Heart left ventricle (tissue), 16 donors: ENCODE measurements around the gene MTIF3. TPM values are rescaled to one million over a fixed set of nuclear protein-coding genes. Genes with fewer than 3 reads are reported as not detected.
A peak's percentile ranks its signal among the peaks of the same experiment; 100 is the strongest.

Experiments used
- ATAC-seq, 4 donors: fragments of 200-7000 bp; cut with Tn5 transposase; one replicate each; pipeline ENCODE4 v1.9.1; 2020 to 2022; ENCODE audit warnings: moderate library complexity in 4 of 4, mild to moderate bottlenecking in 3 of 4, moderate number of reproducible peaks in 1 of 4
- DNase-seq, 5 donors: peaks; one replicate each; pipeline ENCODE4 v3.0.0-alpha.2; 2020
- H3K27ac ChIP-seq, 12 donors: fragments of 200-600 bp; sonication (generic) in 4 of 12; one replicate each; pipeline versions ENCODE4 v1.5.0 to v1.8.0; 2016 to 2022; ENCODE audit warnings: mild to moderate bottlenecking in 2 of 12
- H3K27me3 ChIP-seq, 9 donors: fragments of 200-600 bp; sonication (generic) in 2 of 9; one replicate each; pipeline versions ENCODE4 v1.5.1 to v1.8.0; 2016 to 2022; ENCODE audit warnings: mild to moderate bottlenecking in 3 of 9
- H3K36me3 ChIP-seq, 9 donors: fragments of 200-600 bp; sonication (generic) in 2 of 9; one replicate each; pipeline versions ENCODE4 v1.5.0 to v1.8.0; 2018 to 2022; ENCODE audit warnings: mild to moderate bottlenecking in 2 of 9
- H3K4me1 ChIP-seq, 12 donors: fragments of 200-600 bp; sonication (generic) in 4 of 12; one replicate each; pipeline versions ENCODE4 v1.5.0 to v1.8.0; 2016 to 2022; ENCODE audit warnings: mild to moderate bottlenecking in 3 of 12
- H3K4me3 ChIP-seq, 12 donors: fragments of 200-600 bp; sonication (generic) in 4 of 12; one replicate each; pipeline versions ENCODE4 v1.5.0 to v1.8.0; 2017 to 2022; ENCODE audit warnings: mild to moderate bottlenecking in 9 of 12, moderate library complexity in 4 of 12
- H3K9me3 ChIP-seq, 12 donors: fragments of 200-600 bp; sonication (generic) in 4 of 12; one replicate each; pipeline versions ENCODE4 v1.5.0 to v1.8.0; 2016 to 2022; ENCODE audit warnings: mild to moderate bottlenecking in 1 of 12
- POLR2A ChIP-seq, 2 donors: fragments of 450-650 bp; IDR thresholded peaks; one replicate each; pipeline ENCODE4 v1.6.1; 2017; ENCODE audit warnings: antibody characterized with exemption in 2 of 2, mild to moderate bottlenecking in 2 of 2, moderate library complexity in 2 of 2
- WGBS, 4 donors: extraction: QIAGEN DNeasy Blood & Tissue Kit in 2 of 4; methylation state at CpG; one replicate each; pipeline versions ENCODE4 v1.1.5 to v1.1.7; 2013 to 2018; 5-methylcytosine and 5-hydroxymethylcytosine counted together
- intact Hi-C, 10 donors: fragments of 100-400 bp; cut with DNase I; formaldehyde crosslinking; loops; one replicate each; pipeline versions ENCODE4 v1.11.1 to v1.14.2; 2022
- polyA plus RNA-seq, 2 donors: library from polyadenylated mRNA; stranded (reverse); fragments of 200-250 nt; gene quantifications; one replicate each; pipeline ENCODE4 v1.2.3, GENCODE V29; 2013
- total RNA-seq, 9 donors: library from RNA; depleted of rRNA in 2 of 9; stranded (reverse); fragments of >200 nt in 2 of 9; fragmentation: NEBNext Ultra II Directional in 3 of 9; extraction: Animal tissue kit (Norgen Biotek cat#: 25700) in 3 of 9; gene quantifications; one replicate each; pipeline versions ENCODE4 v1.1.0 to v1.2.4, GENCODE V29; 2016 to 2023
- TF ChIP-seq, protein P1 (sequence below), 12 donors: fragments of 200-600 bp; sonication (generic) in 4 of 12; IDR thresholded peaks; one replicate each; pipeline versions ENCODE4 v1.5.0 to v1.8.0; 2018 to 2022; ENCODE audit warnings: antibody characterized with exemption in 12 of 12, mild to moderate bottlenecking in 5 of 12
- donor health status: ischemic (EF 13 %, LVEDD 7.1; RV severe dilation, severe dysfunction).
- donor health status: healthy with polysubstance abuse.
- donor health status: DM: no; HTN: yes; CAD: no.
- donor health status: DM: no; HTN: no; CAD: no.
- donor health status: ischemic (EF 25% LVEDD 6.9; RV normal size, moderate dysfunction).
- donor health status: ischemic (EF 25% LVEDD 5.7; RV mildly dilated, moderate dysfunction).
- donor health status: healthy.
- donor health status: DM: yes; HTN: yes; CAD: no.
- donor health status: ischemic (EF 35%, LVEDD 5.7; RV mildly dilated, moderate dysfunction).
- donor health status: nonischemic (EF 11% LVEDD 7.7; RV severe dilation, severe dysfunction).
- donor health status: DM: yes; HTN: yes; CAD: no.
- donor health status: PGD.
- donor health status: ischemic (EF 29% LVEDD 5.4; RV normal size, mild dysfunction).
- donor health status: nonischemic (EF 23%, LVEDD 6.1; RV moderate dilation, normal function).

The MTIF3 gene
- total and polyA plus RNA-seq, 11 donors, result 101 to 257 (median 136) TPM

DNA sequence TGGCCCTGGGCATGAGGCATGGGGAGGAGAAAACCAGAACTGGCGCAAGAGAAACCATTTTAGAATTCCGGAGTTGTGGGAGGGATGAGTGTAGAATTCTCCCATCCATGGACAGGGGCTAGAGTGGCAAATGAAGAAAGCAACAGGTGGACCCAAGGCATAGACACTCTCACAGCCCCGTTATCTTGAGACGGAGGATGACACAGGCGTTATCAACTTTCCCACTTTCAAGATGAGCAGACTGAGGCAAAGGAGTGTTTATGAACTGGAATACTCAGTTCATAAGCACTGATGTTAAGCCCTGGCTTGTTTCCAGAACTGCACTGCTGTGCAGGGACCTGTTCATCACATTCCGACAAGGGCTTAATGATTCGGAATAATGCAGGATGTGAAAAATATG, 27.0 kb downstream of the MTIF3 start:
- no peak for DNase-seq
- no peak for ATAC-seq
- Histone ChIP-seq H3K4me1 (peaks cover 5 to 42% (median 34%) of the 10 kb centered on the region in 12 donors), H3K4me3 (peak overlapping the region in 2 of 12 donors; percentile 75 to 79), H3K36me3 (peaks cover 0 to 13% (median 7%) of the 10 kb centered on the region in 9 donors), H3K9me3 (no peaks in the 10 kb centered on the region), H3K27me3 (no peaks in the 10 kb centered on the region), H3K27ac (no peak overlapping the region)
- WGBS, 4 donors, result 75 to 79% (median 76%) methylated on average over 7 of the region's 7 CpGs
- TF ChIP-seq, protein P1, sequence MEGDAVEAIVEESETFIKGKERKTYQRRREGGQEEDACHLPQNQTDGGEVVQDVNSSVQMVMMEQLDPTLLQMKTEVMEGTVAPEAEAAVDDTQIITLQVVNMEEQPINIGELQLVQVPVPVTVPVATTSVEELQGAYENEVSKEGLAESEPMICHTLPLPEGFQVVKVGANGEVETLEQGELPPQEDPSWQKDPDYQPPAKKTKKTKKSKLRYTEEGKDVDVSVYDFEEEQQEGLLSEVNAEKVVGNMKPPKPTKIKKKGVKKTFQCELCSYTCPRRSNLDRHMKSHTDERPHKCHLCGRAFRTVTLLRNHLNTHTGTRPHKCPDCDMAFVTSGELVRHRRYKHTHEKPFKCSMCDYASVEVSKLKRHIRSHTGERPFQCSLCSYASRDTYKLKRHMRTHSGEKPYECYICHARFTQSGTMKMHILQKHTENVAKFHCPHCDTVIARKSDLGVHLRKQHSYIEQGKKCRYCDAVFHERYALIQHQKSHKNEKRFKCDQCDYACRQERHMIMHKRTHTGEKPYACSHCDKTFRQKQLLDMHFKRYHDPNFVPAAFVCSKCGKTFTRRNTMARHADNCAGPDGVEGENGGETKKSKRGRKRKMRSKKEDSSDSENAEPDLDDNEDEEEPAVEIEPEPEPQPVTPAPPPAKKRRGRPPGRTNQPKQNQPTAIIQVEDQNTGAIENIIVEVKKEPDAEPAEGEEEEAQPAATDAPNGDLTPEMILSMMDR (IDR thresholded peaks at IDR 0.05), result no peak
- no peak for TF ChIP-seq POLR2A (IDR thresholded peaks at IDR 0.05)
- intact Hi-C loops, result loop anchor here in 3 of 10 donors (10.0 kb wide), 2 partner anchors 159 to 201 kb away; partner anchors contain the start of genes LNX2 (in 2 of the 3) and POLR1D (in 2 of the 3)

DNA sequence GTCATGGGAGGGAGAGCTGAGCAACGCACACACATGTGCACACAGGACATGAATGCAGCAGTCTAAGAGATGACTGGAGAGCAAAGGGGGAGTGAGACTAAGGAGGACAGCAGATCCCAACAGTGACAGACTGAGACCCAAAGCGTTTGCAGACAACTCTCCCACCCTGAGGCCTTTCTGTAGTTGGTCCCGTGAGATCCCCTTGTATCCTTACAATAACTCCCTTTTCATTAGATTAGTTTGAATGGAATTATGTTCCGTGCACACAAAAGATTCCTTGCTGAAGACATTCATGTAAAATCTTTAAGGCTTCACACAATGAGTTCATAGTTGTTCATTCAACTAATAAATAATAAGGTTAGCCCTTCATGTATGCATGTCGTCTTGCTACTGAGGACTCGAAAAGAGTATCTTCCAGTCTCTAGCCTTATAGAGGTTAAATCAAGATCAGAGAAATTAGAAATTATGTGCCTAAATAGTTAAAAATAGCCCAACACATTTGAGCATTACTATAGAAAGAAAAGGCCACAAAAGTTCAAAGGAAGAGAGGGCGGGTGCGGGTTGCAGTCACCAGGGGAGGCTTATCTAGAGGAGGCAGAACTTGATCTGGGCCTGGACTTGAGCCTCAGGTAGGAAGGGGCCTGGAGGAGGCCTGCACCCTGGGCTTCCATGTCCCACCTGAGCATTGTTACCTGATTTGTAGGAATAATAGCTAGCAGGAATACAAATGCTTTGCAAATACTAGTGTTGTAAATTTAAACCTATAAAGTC, 29.1 kb downstream of the MTIF3 start:
- no peak for ATAC-seq
- intact Hi-C loops, result loop anchor here in 3 of 10 donors (10.0 kb wide), 2 partner anchors 156 to 204 kb away; partner anchors contain the start of genes LNX2 (in 2 of the 3) and POLR1D (in 2 of the 3)

DNA sequence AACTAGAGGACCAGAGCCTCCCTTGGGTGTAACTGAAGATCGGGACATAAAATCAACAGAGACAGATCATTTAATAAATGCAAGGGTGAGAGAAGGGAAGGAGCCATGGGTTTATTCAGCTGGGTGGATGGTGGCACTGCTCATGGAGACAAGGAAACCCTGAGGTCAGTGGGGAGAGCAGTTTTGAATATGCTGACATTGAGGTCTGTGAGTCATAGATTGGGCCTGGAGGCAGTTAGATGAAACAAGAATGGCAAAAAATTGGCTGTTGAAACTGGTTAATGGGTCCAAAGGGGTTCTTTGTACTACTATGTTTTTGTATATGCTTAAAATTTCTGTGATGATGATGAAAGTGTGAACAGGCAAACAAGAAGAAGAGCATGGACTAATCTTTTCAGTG, 31.0 kb downstream of the MTIF3 start:
- ATAC-seq (no peak), DNase-seq (no peak)
- Histone ChIP-seq H3K9me3 (no peaks in the 10 kb centered on the region), H3K36me3 (no peaks in the 10 kb centered on the region), H3K4me1 (peaks cover 0 to 19% (median 12%) of the 10 kb centered on the region in 12 donors), H3K27ac (no peak overlapping the region), H3K27me3 (no peaks in the 10 kb centered on the region), H3K4me3 (no peak overlapping the region)
- no peak for TF ChIP-seq POLR2A (IDR thresholded peaks at IDR 0.05)
- TF ChIP-seq, protein P1 (IDR thresholded peaks at IDR 0.05), result no peak
- intact Hi-C loops, result loop anchor here in 1 of 10 donors (10.0 kb wide), 1 partner anchor 115 kb away; no protein-coding TSS in a partner anchor
- WGBS, 4 donors, result 80 to 93% (median 84%) methylated on average over 1 of the region's 1 CpG

More for the DNA sequence above, 29.1 kb downstream of the MTIF3 start:
- Histone ChIP-seq H3K27ac (no peak overlapping the region), H3K27me3 (no peaks in the 10 kb centered on the region), H3K36me3 (no peaks in the 10 kb centered on the region), H3K9me3 (no peaks in the 10 kb centered on the region), H3K4me1 (peaks cover 0 to 22% (median 21%) of the 10 kb centered on the region in 12 donors), H3K4me3 (no peak overlapping the region)
- no peak for DNase-seq
- TF ChIP-seq POLR2A (IDR thresholded peaks at IDR 0.05), result no peak
- TF ChIP-seq, protein P1 (IDR thresholded peaks at IDR 0.05), result no peak
- WGBS, 4 donors, result 83 to 91% (median 88%) methylated on average over 8 of the region's 8 CpGs

DNA sequence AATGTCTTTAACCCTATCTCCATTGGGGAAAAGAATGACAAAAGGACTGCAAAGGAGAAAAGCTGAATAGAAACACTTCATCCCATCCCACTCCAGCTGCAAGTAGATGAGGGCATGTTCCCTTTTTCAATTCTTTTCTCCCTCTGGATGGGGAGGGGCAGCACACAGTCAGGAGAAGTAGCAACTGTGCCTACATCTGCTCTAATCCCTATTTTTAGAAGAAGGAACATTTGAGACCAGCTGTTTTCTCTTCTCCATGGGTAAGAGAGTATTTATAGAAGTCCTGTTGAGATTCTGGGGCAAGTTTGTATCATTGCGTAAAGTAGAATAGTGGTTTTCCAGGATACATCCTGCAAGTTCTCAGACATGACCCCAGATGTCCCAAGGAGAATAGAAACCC, 35.2 kb downstream of the MTIF3 start:
- intact Hi-C loops, result loop anchor here in 1 of 10 donors (10.0 kb wide), 1 partner anchor 120 kb away; no protein-coding TSS in a partner anchor
- Histone ChIP-seq H3K36me3 (no peaks in the 10 kb centered on the region), H3K27me3 (peaks cover 0 to 4% (median 0%) of the 10 kb centered on the region in 9 donors), H3K27ac (peak overlapping the region in 1 of 12 donors; percentile 11), H3K4me3 (no peak overlapping the region), H3K4me1 (peaks cover 0 to 15% (median 7%) of the 10 kb centered on the region in 12 donors), H3K9me3 (no peaks in the 10 kb centered on the region)
- DNase-seq, result no peak
- 31 to 69% (median 56%) methylated on average over 1 of the region's 1 CpG for WGBS, 4 donors
- TF ChIP-seq POLR2A (IDR thresholded peaks at IDR 0.05), result no peak
- TF ChIP-seq, protein P1 (IDR thresholded peaks at IDR 0.05), result no peak
- peak; percentile 62 to 86 (median 69) for ATAC-seq
